ENCODE measurements around the gene NPFFR2. TPM values are rescaled to one million over a fixed set of nuclear protein-coding genes. Genes with fewer than 3 reads are reported as not detected.

Gene NPFFR2
- total RNA-seq, 6 donors from 2014 or later, result not detected

DNA sequence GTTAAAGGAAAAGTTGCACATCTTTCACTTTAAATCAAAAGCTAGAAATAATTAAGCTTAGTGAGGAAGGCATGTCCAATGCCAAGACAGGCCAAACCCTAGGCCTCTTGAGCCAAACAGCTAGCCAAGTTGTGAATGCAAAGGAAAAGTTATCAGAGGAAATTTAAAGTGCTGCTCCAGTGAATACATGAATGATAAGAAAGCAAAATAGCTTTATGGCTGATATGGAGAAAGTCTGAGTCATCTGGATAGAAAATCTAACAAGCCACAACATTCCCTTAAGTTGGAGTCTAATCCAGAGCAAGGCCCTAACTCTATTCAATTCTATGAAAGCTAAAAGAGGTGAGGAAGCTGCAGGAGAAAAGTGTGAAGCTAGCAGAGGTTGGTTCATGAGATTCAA is 23.8 kb downstream of the NPFFR2 start:
- ATAC-seq (ENCODE audit: low FRiP score in 2 of 2) (no peak), DNase-seq (no peak)
- Histone ChIP-seq H3K9me3 (no peaks in the 10 kb centered on the region), H3K4me1 (no peaks in the 10 kb centered on the region), H3K27me3 (no peaks in the 10 kb centered on the region), H3K36me3 (no peaks in the 10 kb centered on the region), H3K4me3 (no peak overlapping the region), H3K27ac (no peak overlapping the region)
- TF ChIP-seq, protein P1, sequence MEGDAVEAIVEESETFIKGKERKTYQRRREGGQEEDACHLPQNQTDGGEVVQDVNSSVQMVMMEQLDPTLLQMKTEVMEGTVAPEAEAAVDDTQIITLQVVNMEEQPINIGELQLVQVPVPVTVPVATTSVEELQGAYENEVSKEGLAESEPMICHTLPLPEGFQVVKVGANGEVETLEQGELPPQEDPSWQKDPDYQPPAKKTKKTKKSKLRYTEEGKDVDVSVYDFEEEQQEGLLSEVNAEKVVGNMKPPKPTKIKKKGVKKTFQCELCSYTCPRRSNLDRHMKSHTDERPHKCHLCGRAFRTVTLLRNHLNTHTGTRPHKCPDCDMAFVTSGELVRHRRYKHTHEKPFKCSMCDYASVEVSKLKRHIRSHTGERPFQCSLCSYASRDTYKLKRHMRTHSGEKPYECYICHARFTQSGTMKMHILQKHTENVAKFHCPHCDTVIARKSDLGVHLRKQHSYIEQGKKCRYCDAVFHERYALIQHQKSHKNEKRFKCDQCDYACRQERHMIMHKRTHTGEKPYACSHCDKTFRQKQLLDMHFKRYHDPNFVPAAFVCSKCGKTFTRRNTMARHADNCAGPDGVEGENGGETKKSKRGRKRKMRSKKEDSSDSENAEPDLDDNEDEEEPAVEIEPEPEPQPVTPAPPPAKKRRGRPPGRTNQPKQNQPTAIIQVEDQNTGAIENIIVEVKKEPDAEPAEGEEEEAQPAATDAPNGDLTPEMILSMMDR (IDR thresholded peaks at IDR 0.05), result no peak
- TF ChIP-seq POLR2AphosphoS5 (IDR thresholded peaks at IDR 0.05), result no peak
- TF ChIP-seq EP300 (IDR thresholded peaks at IDR 0.05), result no peak
- no peak for TF ChIP-seq POLR2A (IDR thresholded peaks at IDR 0.05)

DNA sequence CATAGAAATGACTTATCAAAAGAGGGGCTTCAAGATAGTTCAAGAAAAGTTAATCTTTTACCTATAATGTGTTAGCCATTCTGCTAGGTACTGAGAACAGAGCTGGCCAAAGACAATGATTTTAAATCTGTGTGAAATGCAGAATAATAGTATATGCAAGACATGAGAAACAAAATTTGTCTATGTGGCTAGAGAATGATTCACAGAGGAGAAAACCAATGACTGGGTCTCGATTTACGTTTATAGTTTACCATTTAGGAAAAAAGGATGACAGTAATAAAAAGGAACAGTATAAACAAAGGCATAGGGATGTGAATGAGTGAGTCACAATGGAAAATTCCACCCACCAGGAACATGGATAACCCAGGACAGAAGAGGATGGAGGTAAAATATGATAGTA is 31.9 kb downstream of the NPFFR2 start:
- H3K4me3 ChIP-seq, result no peak overlapping the region
- no peak for TF ChIP-seq POLR2AphosphoS5 (IDR thresholded peaks at IDR 0.05)
- no peak for TF ChIP-seq POLR2A (IDR thresholded peaks at IDR 0.05)
- TF ChIP-seq, protein P1 (IDR thresholded peaks at IDR 0.05), result no peak
- no peak for TF ChIP-seq EP300 (IDR thresholded peaks at IDR 0.05)
- DNase-seq (no peak), ATAC-seq (ENCODE audit: low FRiP score in 2 of 2) (no peak)
- no peaks in the 10 kb centered on the region for H3K36me3 ChIP-seq
- H3K9me3 ChIP-seq, result no peaks in the 10 kb centered on the region
- no peaks in the 10 kb centered on the region for H3K27me3 ChIP-seq
- H3K4me1 ChIP-seq, result no peaks in the 10 kb centered on the region
- WGBS, 2 donors, result 81 to 82% methylated on average over 2 of the region's 2 CpGs
- no peak overlapping the region for H3K27ac ChIP-seq

DNA sequence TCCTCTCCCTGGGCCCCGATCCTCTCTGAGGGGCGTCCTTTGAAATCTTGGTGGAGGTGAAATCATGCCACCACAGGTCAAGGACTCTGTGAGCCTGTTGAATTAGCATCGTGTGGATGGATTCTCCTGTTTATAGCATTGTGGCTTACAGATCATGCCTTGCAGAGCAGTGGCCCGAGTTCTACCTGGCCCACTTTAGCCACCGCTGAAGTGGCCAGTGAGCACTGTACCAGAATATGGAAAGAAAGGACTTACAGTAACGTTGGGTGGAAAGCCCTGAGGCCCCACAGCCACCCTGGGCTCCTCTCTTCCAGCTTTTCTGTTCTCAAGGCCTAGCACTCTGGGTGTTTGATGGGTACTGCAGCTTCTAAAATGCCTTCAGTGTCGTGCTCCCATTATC is 35.3 kb downstream of the NPFFR2 start:
- TF ChIP-seq, protein P1 (IDR thresholded peaks at IDR 0.05), result no peak
- TF ChIP-seq POLR2AphosphoS5 (IDR thresholded peaks at IDR 0.05), result no peak
- no peak for TF ChIP-seq POLR2A (IDR thresholded peaks at IDR 0.05)
- TF ChIP-seq EP300 (IDR thresholded peaks at IDR 0.05), result no peak
- 76 to 85% methylated on average over 7 of the region's 7 CpGs for WGBS, 2 donors
- Histone ChIP-seq H3K27me3 (no peaks in the 10 kb centered on the region), H3K4me1 (no peaks in the 10 kb centered on the region), H3K27ac (no peak overlapping the region), H3K9me3 (no peaks in the 10 kb centered on the region), H3K36me3 (no peaks in the 10 kb centered on the region), H3K4me3 (no peak overlapping the region)
- DNase-seq, result no peak
- no peak for ATAC-seq (ENCODE audit: low FRiP score in 2 of 2)

DNA sequence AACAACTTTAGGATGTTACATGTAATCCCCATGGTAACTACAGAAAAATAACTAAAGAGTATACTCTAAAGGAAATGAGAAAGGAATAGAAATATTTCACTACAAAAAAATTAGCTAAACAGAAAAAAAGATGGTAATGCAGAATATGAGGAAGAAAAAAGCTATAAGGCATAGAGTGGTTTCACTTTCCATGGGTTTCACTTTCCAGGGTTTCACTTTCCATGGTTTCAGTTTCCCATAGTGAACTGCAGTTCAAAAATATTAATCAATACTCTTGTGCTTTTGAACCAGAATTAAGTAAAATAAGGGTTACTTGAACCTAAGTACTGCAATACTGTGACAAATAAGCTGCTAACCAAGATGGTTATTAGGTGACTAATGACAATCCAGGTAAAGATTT is 42.0 kb downstream of the NPFFR2 start:
- TF ChIP-seq, protein P1 (IDR thresholded peaks at IDR 0.05), result no peak
- no peak overlapping the region for H3K27ac ChIP-seq
- no peaks in the 10 kb centered on the region for H3K4me1 ChIP-seq
- no peak for DNase-seq
- H3K27me3 ChIP-seq, result no peaks in the 10 kb centered on the region
- no peaks in the 10 kb centered on the region for H3K36me3 ChIP-seq
- no peaks in the 10 kb centered on the region for H3K9me3 ChIP-seq
- no peak for ATAC-seq (ENCODE audit: low FRiP score in 2 of 2)
- no peak overlapping the region for H3K4me3 ChIP-seq

DNA sequence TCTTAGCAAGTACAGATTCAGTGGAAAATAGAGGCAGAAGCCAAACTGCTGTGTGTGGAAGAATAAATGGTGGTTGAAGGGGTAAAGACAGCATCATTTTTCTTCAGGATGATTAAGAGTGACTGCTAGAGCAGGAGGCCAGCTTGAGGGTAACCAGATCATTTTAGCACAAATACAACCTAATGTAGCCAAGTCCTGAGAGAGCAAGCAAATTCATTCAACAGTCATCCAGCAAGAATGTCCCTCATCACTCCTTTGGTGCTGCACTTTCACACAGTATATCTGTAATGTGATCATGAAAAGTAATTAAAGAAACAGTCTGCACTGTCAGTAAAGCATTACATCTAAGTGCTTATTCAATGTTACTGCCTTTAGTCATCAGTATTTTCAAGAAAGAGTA is 44.8 kb downstream of the NPFFR2 start:
- ATAC-seq (ENCODE audit: low FRiP score in 2 of 2), result no peak
- H3K4me1 ChIP-seq, result no peaks in the 10 kb centered on the region
- DNase-seq, result no peak
- no peak overlapping the region for H3K27ac ChIP-seq
- H3K9me3 ChIP-seq, result no peaks in the 10 kb centered on the region
- H3K4me3 ChIP-seq, result no peak overlapping the region
- TF ChIP-seq EP300 (IDR thresholded peaks at IDR 0.05) (no peak), POLR2A (IDR thresholded peaks at IDR 0.05) (no peak), POLR2AphosphoS5 (IDR thresholded peaks at IDR 0.05) (no peak)
- TF ChIP-seq, protein P1 (IDR thresholded peaks at IDR 0.05), result no peak
- H3K27me3 ChIP-seq, result no peaks in the 10 kb centered on the region
- no peaks in the 10 kb centered on the region for H3K36me3 ChIP-seq
